GM21367 (cell line): Measurements from ENCODE around the gene PRMT7.

Source experiments
- ATAC-seq: cut with Tn5 transposase; IDR thresholded peaks from one replicate; pipeline ENCODE4 v1.9.1; 2021; ENCODE audit not compliant: unreplicated experiment

Gene PRMT7

DNA sequence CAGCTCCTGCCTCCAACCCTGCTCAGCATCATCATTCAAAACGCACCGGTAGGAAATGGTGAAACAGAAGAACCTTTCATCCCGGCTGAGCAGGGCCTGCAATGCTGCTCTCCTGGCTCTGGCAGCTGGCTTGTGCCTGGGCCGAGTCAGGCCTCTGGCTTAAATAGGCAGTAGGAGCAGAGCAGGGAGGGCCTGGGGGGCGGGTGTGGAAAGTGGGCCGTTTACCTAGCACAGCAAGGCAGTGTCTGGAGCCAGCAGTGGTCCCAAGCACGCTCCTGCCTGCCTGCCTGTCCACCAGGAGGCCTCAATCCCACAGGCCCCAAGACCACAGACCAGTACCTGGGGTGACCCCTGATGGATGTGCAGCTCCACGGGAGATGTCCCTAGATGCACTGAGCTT is 78.2 kb downstream of the PRMT7 start:
- no peak for ATAC-seq

DNA sequence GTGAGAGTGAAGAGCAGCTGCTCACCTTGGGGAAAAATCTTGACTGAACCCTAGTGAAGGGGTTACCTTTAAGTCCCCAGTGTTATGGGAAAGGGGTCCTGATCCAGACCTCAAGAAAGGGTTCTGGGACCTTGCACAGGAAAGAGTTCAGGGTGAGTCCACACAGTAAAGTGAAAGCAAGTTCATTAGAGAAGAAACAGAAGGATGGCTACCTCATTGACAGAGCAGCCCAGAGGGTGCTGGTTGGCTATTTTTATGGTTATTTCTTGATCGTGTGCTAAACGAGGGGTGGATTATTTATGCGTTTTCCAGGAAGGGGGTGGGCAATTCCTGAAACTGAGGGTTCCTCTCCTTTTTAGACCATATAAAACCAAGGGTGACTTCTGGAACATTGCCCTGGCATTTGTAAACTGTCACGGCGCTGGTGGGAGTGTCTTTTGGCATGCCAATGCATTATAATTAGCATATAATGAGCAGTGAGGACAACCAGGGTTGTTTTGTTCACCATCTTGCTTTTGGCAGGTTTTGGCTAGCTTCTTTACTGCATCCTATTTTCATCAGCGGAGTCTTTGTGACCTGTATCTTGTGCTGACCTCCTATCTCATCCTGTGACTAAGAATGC is 79.0 kb downstream of the PRMT7 start:
- ATAC-seq, result no peak

DNA sequence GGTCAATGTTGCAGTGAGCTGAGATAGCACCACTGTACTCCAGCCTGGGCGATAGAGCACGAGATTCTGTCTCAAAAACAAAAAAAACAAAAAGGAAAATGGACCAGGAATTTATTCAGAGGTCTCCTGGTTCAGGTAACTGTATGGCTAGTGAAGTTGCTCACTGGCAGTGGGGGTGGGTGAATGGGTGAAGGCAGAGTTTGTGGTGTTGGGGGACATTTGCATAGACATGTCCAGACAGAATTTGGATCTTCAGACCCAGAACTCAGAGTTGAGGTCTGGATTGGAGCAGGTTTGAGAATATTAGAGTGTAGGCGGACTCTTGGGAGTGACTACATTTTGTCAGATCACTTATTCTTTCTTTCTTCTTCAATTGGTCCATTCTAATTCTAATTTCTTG is 82.5 kb downstream of the PRMT7 start:
- no peak for ATAC-seq

- ATAC-seq, result no peak
These were observed 84.5 kb downstream of the PRMT7 start for GRCh38 chr16:68395167-68395786.

GRCh38 chr16:68395815-68396214 is 85.0 kb downstream of the PRMT7 start:
- ATAC-seq, result no peak

DNA sequence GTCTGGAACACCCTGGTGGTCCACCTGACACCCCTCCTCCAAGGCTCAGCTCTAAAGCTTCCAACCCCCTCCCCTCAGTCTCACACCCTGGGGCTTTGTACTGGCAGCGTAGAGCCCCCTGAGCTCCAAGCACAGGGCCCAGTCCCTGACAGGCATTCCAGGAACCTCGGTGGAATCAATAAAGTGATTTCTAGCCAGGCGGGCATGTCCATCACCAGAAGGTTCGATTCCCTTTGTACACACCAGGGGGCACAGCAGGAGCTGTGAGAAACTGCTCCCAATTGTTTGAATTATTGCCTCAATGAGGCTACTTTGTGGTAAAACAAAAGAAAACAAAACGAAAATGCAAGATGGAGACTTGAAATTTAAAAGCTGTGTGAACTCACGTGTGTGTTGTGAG is 85.7 kb downstream of the PRMT7 start:
- ATAC-seq, result no peak

- ATAC-seq, result no peak
These were observed 86.9 kb downstream of the PRMT7 start for GRCh38 chr16:68397710-68398201.

GRCh38 chr16:68399456-68399855 is 88.6 kb downstream of the PRMT7 start:
- no peak for ATAC-seq

GRCh38 chr16:68400083-68400923 is 89.5 kb downstream of the PRMT7 start:
- ATAC-seq, result no peak

DNA sequence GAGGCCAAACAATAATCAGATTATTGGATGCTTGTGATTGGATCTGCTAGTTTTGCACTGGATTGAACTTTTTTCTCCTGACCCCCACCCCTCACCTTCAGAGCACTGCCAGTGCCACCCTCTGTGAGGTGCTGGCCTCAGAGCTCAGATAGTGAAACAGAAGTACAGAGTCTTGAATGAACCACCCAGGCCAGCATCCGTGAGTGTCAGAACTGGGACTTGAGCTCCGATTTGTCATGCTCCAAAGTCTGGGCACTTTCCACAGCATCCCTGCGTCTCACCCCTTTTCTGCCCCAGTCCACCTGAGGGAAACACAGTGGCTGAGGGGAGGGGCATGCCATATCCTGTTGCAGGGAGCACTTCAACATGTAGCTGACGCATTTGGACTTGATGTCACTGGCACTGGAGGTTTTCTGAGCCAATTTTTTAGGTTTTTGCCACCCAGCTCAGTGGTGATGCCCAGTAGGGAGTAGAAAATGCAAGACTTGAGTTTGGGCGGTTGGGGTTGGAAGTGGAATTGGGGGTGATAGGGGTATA is 90.2 kb downstream of the PRMT7 start:
- no peak for ATAC-seq

DNA sequence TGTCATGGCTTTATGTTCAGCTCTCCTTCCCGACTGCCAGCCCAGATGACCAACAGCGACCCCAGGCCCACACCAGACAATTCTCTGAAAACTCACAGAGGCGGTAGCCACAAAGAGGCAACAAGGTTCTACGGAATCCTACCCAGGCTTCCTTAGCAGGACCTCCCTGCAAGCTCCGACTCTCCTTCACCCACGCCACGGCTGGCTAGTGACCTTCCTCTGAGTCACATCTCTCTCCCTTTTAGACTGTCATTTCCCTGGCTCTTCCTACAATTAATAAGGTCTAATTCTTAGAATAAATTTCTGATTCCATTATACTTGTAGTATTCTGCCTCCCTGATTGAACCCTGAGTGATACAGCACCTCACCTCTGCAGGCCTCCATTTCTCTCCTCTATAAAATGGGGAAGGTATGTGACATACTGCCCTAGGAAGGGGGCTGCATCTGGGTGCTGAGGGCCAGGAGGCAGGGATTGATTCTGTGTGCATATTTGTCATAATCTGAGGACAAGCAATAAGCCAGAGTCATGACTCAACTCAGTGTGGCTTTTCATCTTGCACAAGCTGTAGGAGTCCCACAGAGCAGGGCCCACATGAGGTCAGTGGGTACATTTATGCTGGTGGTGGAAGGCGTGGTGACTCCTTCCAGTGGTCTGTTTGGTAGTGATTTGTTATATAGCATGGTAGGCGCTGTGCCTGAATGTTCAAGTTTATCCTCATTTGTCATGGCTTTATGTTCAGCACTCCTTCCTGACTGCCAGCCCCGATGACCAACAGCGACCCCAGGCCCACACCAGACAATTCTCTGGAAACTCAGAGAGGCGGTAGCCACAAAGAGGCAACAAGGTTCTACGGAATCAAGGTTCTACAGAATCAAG is 91.3 kb downstream of the PRMT7 start:
- ATAC-seq, result no peak

DNA sequence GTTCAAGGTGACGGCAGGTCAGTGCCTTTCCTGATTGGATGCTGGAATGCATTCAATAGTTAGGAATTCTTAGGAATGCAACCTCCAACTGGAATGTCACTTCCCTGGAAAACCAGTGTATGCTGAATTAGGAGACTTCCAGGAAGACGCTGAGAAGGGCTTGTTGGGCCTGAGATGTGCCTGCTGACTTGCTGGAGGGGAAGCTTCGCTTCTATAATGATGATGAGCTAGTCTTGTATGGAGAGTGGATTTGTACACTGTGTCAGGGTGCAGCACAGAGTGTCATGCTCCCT is 91.9 kb downstream of the PRMT7 start:
- ATAC-seq, result no peak

DNA sequence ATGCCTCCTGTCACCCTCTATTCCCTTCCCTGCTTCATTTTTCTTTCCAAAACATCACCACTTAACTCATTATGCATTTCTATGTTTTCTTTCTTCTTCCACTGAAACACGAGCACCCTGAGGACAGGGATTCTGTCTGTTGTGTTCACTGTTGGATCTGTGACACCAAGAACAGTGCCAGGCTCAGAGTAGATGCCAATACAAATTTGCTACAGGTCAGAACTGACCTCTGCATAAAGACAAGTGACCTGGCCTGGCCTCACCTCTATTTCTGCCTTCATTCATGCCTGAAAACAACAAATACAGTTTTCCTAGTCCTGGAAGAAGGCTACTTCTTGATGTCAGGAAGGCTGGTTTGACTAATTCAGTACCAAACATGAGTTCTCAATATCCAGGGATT is 92.4 kb downstream of the PRMT7 start:
- ATAC-seq, result no peak

DNA sequence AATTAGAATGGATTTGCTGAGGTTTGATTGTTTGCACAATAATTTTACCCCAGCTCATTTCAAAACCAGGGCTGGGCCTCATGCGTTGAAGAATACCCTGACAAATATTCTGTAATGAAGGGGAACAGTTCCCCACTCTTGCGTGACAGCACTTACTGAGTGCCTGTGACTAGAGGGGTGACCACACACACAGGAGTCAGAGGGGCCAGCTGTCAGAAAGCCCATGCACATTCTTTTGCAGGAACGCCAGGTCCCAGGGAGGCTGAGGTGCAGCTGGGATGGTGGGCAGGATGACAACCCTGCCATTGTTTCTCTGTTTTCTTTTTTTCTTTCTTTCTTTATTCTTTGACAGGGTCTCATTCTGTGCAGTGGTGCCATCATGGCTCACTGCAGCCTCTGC is 92.9 kb downstream of the PRMT7 start:
- no peak for ATAC-seq

DNA sequence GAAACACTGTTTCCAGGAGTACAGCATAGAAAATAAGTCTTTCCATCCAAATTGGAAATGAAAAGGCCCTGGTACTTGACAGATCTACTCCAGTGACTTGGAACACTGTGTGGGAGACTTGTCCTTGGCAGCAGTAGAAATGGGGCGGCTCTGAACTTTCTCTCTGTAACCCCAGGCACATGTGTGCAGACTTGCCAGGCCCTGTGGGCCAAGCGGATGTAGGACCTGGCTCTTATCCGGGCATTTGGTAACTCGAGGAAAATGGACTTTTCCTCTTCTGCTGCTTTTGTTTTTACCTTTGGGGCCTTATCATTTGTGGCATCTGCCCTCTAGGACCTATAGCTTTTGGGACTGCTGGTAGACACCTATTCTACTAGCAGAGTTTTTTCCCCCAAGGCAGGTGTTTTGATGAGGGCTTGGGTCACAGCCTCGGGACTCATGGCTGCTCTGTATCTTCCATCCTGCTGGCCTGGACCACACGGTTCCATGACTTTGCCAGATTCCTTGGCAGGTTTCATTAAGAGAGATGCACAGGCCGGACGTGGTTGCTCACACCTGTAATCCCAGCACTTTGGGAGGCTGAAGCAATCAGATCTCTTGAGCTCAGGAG is 94.0 kb downstream of the PRMT7 start:
- ATAC-seq, result no peak

DNA sequence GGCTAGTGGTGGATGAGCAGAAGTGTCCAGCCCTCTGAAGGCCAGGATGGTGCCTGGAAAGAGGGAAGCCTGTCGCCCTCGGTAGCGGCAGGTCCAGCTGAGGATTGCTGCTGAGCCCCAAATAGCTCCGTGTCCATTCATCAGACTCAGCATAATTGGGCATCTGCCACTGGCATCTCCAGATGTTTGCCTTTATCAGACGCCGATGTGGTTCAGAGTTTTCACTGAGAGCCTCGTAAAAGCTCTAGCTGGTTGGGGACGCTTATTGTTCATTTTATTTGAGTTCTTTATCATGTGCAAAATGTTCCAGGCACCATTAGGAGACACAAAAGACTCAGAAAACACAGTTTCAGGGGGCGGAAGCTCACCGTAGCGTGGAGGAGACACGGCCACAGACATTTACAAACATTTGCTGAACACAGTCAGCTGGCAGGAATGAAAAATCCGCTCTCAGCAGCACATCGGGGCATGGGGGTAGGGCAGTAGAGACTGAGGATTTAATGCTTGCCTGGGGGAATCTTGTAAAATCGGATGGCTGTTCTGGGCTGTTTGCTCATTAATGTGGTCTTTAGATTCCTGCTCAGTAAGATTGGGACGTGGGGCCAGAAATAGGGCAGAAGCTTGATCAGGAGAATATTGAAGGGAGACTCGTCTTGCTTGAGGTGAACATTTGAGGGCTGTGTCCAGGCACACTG is 95.8 kb downstream of the PRMT7 start:
- no peak for ATAC-seq
